Upper lobe of right lung (tissue), 1 donor: ENCODE data around the gene ZNF791. TPM values are rescaled to one million over a fixed set of nuclear protein-coding genes. Genes with fewer than 3 reads are reported as not detected.
A peak's percentile ranks its signal among the peaks of the same experiment; 100 is the strongest.

Source experiments
- ATAC-seq: fragments of 200-7000 bp; cut with Tn5 transposase; one replicate; pipeline ENCODE4 v1.9.1; 2020; ENCODE audit warnings: mild to moderate bottlenecking, moderate library complexity
- DNase-seq: peaks from one replicate; pipeline ENCODE4 v3.0.0-alpha.2; 2020
- H3K27ac ChIP-seq: fragments of 200-600 bp; one replicate; pipeline ENCODE4 v1.8.0; 2022
- H3K27me3 ChIP-seq: fragments of 200-600 bp; one replicate; pipeline ENCODE4 v1.8.0; 2022; ENCODE audit warnings: mild to moderate bottlenecking
- H3K36me3 ChIP-seq: fragments of 200-600 bp; one replicate; pipeline ENCODE4 v1.8.0; 2022
- H3K4me1 ChIP-seq: fragments of 200-600 bp; one replicate; pipeline ENCODE4 v1.8.0; 2022
- H3K4me3 ChIP-seq: fragments of 200-600 bp; one replicate; pipeline ENCODE4 v1.8.0; 2022; ENCODE audit warnings: mild to moderate bottlenecking
- H3K9me3 ChIP-seq: fragments of 200-600 bp; one replicate; pipeline ENCODE4 v1.8.0; 2022
- CTCF ChIP-seq: fragments of 200-600 bp; IDR thresholded peaks from one replicate; pipeline ENCODE4 v1.8.0; 2022; ENCODE audit warnings: antibody characterized with exemption
- intact Hi-C: fragments of 100-400 bp; cut with DNase I; formaldehyde crosslinking; loops from one replicate; pipeline ENCODE4 v1.11.0; 2022
- total RNA-seq: library from RNA; stranded (reverse); fragmentation: NEBNext Ultra II Directional; extraction: Animal tissue kit (Norgen Biotek cat#: 25700); gene quantifications from one replicate; pipeline ENCODE4 v1.2.1, GENCODE V29; 2021
- donor health status: DM: no; HTN: yes; CAD: no; lungs with severe emphysema.

Gene ZNF791
- total RNA-seq, 1 donor from 2014 or later: 29.7 TPM

DNA sequence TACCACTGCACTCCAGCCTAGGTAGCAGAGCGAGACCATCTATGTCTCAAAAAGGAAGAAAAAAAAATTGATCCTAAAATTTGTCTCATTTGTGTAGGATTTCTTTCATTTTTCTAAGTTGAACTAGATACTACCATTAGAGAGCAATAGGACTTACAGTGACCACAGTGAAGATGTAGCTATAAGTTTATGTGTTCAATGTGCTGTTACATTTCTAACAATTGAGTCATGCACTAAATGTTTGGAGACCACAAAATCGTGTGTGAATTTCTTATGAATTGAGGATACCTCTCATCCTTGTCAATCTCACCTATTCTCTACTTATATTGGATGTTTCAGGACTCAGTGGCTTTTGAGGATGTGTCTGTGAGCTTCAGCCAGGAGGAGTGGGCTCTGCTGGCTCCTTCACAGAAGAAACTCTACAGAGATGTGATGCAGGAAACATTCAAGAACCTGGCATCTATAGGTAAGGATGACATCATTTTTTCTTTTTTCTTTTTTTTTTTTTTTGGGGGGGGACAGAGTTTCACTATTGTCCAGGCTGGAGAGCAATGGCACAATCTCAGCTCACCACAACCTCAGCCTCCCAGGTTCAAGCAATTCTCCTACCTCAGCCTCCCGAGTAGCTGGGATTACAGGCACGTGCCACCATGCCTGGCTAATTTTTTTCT, 12.8 kb downstream of the ZNF791 start:
- no peaks in the 10 kb centered on the region for H3K4me1 ChIP-seq
- H3K27ac ChIP-seq: no peak overlapping the region
- TF ChIP-seq CTCF: no peak
- no peak overlapping the region for H3K4me3 ChIP-seq
- intact Hi-C loops: no loop called here
- peaks cover 63% of the 10 kb centered on the region for H3K36me3 ChIP-seq
- no peaks in the 10 kb centered on the region for H3K27me3 ChIP-seq
- DNase-seq (no peak), ATAC-seq (no peak)
- peaks cover 7% of the 10 kb centered on the region for H3K9me3 ChIP-seq

GRCh38 chr19:12626958-12627357, 16.2 kb downstream of the ZNF791 start:
- no peaks in the 10 kb centered on the region for H3K4me1 ChIP-seq
- peak; percentile 5 for DNase-seq
- H3K27ac ChIP-seq: no peak overlapping the region
- TF ChIP-seq CTCF: no peak
- H3K27me3 ChIP-seq: no peaks in the 10 kb centered on the region
- intact Hi-C loops: no loop called here
- no peak overlapping the region for H3K4me3 ChIP-seq
- H3K9me3 ChIP-seq: peaks cover 11% of the 10 kb centered on the region
- no peak for ATAC-seq
- peaks cover 64% of the 10 kb centered on the region for H3K36me3 ChIP-seq

DNA sequence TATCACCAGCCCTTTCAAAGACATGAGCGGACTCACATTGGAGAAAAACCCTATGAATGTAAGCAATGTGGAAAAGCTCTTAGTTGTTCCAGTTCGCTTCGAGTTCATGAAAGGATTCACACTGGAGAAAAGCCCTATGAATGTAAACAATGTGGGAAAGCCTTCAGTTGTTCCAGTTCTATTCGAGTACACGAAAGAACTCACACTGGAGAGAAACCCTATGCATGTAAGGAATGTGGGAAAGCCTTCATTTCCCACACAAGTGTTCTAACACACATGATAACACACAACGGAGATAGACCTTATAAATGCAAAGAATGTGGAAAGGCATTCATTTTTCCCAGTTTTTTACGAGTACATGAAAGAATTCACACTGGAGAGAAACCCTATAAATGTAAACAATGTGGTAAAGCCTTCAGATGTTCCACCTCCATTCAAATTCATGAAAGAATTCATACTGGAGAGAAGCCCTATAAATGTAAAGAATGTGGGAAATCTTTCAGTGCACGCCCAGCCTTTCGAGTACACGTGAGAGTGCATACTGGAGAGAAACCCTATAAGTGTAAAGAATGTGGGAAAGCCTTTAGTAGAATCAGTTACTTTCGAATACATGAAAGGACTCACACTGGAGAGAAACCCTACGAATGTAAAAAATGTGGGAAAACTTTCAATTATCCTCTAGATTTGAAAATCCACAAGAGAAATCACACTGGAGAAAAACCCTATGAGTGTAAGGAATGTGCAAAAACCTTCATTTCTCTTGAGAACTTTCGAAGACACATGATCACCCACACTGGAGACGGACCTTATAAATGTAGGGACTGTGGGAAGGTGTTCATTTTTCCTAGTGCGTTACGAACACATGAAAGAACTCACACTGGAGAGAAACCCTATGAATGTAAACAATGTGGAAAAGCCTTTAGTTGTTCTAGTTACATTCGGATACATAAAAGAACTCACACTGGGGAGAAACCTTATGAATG, 17.6 kb downstream of the ZNF791 start:
- intact Hi-C loops: no loop called here
- no peak for TF ChIP-seq CTCF
- Histone ChIP-seq H3K27ac (no peak overlapping the region), H3K9me3 (peaks cover 11% of the 10 kb centered on the region), H3K4me1 (no peaks in the 10 kb centered on the region), H3K36me3 (peaks cover 64% of the 10 kb centered on the region), H3K27me3 (no peaks in the 10 kb centered on the region), H3K4me3 (no peak overlapping the region)
- DNase-seq: no peak
- no peak for ATAC-seq

- no peak for TF ChIP-seq CTCF
- Histone ChIP-seq H3K4me3 (no peak overlapping the region), H3K27me3 (no peaks in the 10 kb centered on the region), H3K36me3 (peaks cover 57% of the 10 kb centered on the region), H3K4me1 (no peaks in the 10 kb centered on the region), H3K9me3 (peaks cover 11% of the 10 kb centered on the region), H3K27ac (no peak overlapping the region)
- intact Hi-C loops: no loop called here
- ATAC-seq (no peak), DNase-seq (no peak)
Observed at GRCh38 chr19:12629215-12629614, 18.5 kb downstream of the ZNF791 start.

DNA sequence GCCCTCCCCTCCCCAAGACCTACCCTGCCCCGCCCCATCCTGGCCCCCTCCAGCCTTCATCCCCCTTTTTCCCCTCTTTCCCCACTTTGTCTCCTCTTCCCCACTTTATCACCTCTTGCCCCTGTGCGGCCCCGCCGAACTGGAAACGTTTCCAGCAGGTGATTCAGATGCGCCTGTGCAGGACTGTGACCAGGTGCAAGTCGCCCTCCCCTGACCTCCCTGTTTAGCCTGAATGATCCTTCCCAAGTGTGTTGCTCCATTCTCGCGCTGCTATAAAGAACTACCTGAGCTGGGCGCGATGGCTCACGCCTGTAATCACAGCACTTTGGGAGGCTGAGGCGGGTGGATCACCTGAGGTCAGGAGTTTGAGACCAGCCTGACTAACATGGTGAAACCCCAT, 25.9 kb downstream of the ZNF791 start:
- intact Hi-C loops: no loop called here
- Histone ChIP-seq H3K4me1 (peaks cover 4% of the 10 kb centered on the region), H3K9me3 (no peaks in the 10 kb centered on the region), H3K27me3 (no peaks in the 10 kb centered on the region), H3K4me3 (no peak overlapping the region), H3K27ac (no peak overlapping the region), H3K36me3 (no peaks in the 10 kb centered on the region)
- DNase-seq (no peak), ATAC-seq (no peak)
- no peak for TF ChIP-seq CTCF
